ENCODE data around the gene RPA1. TPM values are rescaled to one million over a fixed set of nuclear protein-coding genes. Genes with fewer than 3 reads are reported as not detected.

RPA1 gene
- total and polyA plus RNA-seq, 9 donors = 20.7 to 137 (median 112) TPM

GRCh38 chr17:1904273-1905182, 74.7 kb downstream of the RPA1 start:
- TF ChIP-seq, protein P1, sequence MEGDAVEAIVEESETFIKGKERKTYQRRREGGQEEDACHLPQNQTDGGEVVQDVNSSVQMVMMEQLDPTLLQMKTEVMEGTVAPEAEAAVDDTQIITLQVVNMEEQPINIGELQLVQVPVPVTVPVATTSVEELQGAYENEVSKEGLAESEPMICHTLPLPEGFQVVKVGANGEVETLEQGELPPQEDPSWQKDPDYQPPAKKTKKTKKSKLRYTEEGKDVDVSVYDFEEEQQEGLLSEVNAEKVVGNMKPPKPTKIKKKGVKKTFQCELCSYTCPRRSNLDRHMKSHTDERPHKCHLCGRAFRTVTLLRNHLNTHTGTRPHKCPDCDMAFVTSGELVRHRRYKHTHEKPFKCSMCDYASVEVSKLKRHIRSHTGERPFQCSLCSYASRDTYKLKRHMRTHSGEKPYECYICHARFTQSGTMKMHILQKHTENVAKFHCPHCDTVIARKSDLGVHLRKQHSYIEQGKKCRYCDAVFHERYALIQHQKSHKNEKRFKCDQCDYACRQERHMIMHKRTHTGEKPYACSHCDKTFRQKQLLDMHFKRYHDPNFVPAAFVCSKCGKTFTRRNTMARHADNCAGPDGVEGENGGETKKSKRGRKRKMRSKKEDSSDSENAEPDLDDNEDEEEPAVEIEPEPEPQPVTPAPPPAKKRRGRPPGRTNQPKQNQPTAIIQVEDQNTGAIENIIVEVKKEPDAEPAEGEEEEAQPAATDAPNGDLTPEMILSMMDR (IDR thresholded peaks at IDR 0.05) = no peak
- TF ChIP-seq POLR2A (IDR thresholded peaks at IDR 0.05) = no peak
- no peak for TF ChIP-seq EP300 (IDR thresholded peaks at IDR 0.05)
- intact Hi-C loops (cut with DNase I) = loop anchor here in 2 of 4 donors (5.0 kb wide), 2 partner anchors 123 to 378 kb away; partner anchors contain the start of gene RTN4RL1 (in 1 of the 2)
- no peak for DNase-seq
- H3K4me3 ChIP-seq = no peak overlapping the region
- 61 to 67% (median 65%) methylated on average over 17 of the region's 17 CpGs for WGBS, 3 donors
- no peaks in the 10 kb centered on the region for H3K36me3 ChIP-seq
- H3K9me3 ChIP-seq = no peaks in the 10 kb centered on the region
- H3K4me1 ChIP-seq (ENCODE audit: insufficient read depth) = peaks cover 6% of the 10 kb centered on the region
- H3K27me3 ChIP-seq = no peaks in the 10 kb centered on the region
- H3K27ac ChIP-seq = no peak overlapping the region

- DNase-seq = no peak
Observed at GRCh38 chr17:1905190-1905913, 75.5 kb downstream of the RPA1 start.

GRCh38 chr17:1906662-1907101, 76.9 kb downstream of the RPA1 start:
- H3K4me3 ChIP-seq = no peak overlapping the region
- H3K4me1 ChIP-seq (ENCODE audit: insufficient read depth) = peaks cover 6% of the 10 kb centered on the region
- H3K27ac ChIP-seq = no peak overlapping the region
- no peaks in the 10 kb centered on the region for H3K27me3 ChIP-seq
- no peak for DNase-seq
- no peaks in the 10 kb centered on the region for H3K36me3 ChIP-seq
- no peaks in the 10 kb centered on the region for H3K9me3 ChIP-seq
- no peak for TF ChIP-seq EP300 (IDR thresholded peaks at IDR 0.05)
- no peak for TF ChIP-seq POLR2A (IDR thresholded peaks at IDR 0.05)
- TF ChIP-seq, protein P1 (IDR thresholded peaks at IDR 0.05) = no peak
- intact Hi-C loops (cut with DNase I) = loop anchor here in 1 of 4 donors (5.0 kb wide), 1 partner anchor 121 kb away; the partner anchor contains the start of gene RTN4RL1
- WGBS, 3 donors = 36 to 40% (median 40%) methylated on average over 8 of the region's 8 CpGs

More at GRCh38 chr17:1905190-1905913, 75.5 kb downstream of the RPA1 start:
- Histone ChIP-seq H3K4me3 (no peak overlapping the region), H3K9me3 (no peaks in the 10 kb centered on the region), H3K27ac (no peak overlapping the region), H3K27me3 (no peaks in the 10 kb centered on the region), H3K36me3 (no peaks in the 10 kb centered on the region), H3K4me1 (ENCODE audit: insufficient read depth) (peaks cover 6% of the 10 kb centered on the region)
- 15 to 21% (median 21%) methylated on average over 25 of the region's 25 CpGs for whole genome bisulfite sequencing, 3 donors
- TF ChIP-seq EP300 (IDR thresholded peaks at IDR 0.05) (no peak), POLR2A (IDR thresholded peaks at IDR 0.05) (no peak)
- TF ChIP-seq, protein P1 (IDR thresholded peaks at IDR 0.05) = no peak
- intact Hi-C loops (cut with DNase I) = loop anchor here in 1 of 4 donors (5.0 kb wide), 1 partner anchor 122 kb away; the partner anchor contains the start of gene RTN4RL1

DNA sequence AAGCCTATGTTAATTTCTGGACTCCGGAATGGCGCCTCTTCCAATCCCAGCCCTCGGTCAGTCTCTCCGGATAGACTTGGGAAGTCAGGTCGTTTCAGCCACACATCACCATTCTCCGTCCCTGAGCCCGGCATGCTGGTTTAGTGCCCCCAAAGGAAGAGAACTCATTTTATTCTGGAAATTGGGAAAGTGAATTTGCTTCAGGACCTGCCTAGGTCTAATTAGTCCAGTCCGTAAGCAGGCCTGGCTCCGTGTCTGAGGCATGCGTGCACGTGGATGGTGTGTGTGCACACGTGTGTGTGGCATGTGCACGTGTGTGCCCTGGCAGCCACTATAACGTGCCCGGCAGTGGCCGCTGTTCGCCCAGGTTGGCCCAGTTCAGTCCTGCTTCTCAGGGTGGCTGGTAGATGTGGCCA, 77.4 kb downstream of the RPA1 start:
- Histone ChIP-seq H3K4me3 (no peak overlapping the region), H3K36me3 (no peaks in the 10 kb centered on the region), H3K27ac (no peak overlapping the region), H3K27me3 (no peaks in the 10 kb centered on the region), H3K4me1 (ENCODE audit: insufficient read depth) (peaks cover 6% of the 10 kb centered on the region), H3K9me3 (no peaks in the 10 kb centered on the region)
- TF ChIP-seq, protein P1 (IDR thresholded peaks at IDR 0.05) = no peak
- TF ChIP-seq POLR2A (IDR thresholded peaks at IDR 0.05) (no peak), EP300 (IDR thresholded peaks at IDR 0.05) (no peak)
- intact Hi-C loops (cut with DNase I) = loop anchor here in 1 of 4 donors (5.0 kb wide), 1 partner anchor 120 kb away; the partner anchor contains the start of gene RTN4RL1
- no peak for DNase-seq
- WGBS, 3 donors = 55 to 77% (median 76%) methylated on average over 17 of the region's 17 CpGs
